ENCODE measurements around the gene RAB31. TPM values are rescaled to one million over a fixed set of nuclear protein-coding genes. Genes with fewer than 3 reads are reported as not detected.

RAB31 gene
- total RNA-seq, 4 donors from 2014 or later = 12.2 to 22.0 (median 15.6) TPM

GRCh38 chr18:9841752-9842151, 133.7 kb downstream of the RAB31 start:
- no peak for DNase-seq (ENCODE audit: low spot score in 2 of 2)
- intact Hi-C loops (cut with DNase I; ENCODE audit: low total_unique reads) = no loop called here
- no peak for TF ChIP-seq POLR2A (IDR thresholded peaks at IDR 0.05)
- TF ChIP-seq, protein P1, sequence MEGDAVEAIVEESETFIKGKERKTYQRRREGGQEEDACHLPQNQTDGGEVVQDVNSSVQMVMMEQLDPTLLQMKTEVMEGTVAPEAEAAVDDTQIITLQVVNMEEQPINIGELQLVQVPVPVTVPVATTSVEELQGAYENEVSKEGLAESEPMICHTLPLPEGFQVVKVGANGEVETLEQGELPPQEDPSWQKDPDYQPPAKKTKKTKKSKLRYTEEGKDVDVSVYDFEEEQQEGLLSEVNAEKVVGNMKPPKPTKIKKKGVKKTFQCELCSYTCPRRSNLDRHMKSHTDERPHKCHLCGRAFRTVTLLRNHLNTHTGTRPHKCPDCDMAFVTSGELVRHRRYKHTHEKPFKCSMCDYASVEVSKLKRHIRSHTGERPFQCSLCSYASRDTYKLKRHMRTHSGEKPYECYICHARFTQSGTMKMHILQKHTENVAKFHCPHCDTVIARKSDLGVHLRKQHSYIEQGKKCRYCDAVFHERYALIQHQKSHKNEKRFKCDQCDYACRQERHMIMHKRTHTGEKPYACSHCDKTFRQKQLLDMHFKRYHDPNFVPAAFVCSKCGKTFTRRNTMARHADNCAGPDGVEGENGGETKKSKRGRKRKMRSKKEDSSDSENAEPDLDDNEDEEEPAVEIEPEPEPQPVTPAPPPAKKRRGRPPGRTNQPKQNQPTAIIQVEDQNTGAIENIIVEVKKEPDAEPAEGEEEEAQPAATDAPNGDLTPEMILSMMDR (IDR thresholded peaks at IDR 0.05) = no peak
- no peak overlapping the region for H3K4me3 ChIP-seq (ENCODE audit: low read depth, poor library complexity, severe bottlenecking)
- WGBS, 2 donors = 73 to 80% methylated on average over 4 of the region's 4 CpGs

- WGBS, 2 donors = 96 to 97% methylated on average over 6 of the region's 6 CpGs
- TF ChIP-seq POLR2A (IDR thresholded peaks at IDR 0.05) = no peak
- TF ChIP-seq, protein P1 (IDR thresholded peaks at IDR 0.05) = no peak
Observed at GRCh38 chr18:9842448-9842847, 134.3 kb downstream of the RAB31 start.

DNA sequence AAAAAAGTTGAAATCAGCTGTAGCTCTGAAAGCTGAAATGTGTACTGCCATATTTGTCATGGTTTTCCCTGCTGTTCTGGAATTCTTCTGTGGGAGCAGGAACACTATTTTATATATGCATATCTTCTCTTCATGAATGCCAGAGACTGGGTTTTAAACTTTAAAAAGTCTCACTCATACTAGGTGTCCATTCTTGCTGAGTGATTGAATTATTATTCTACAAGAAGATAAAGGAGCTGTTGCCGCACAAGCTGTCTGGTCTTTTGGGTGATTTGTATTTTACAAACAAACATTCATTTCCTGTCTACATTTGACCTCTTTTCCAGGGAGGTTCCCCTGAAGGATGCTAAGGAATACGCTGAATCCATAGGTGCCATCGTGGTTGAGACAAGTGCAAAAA, 137.2 kb downstream of the RAB31 start:
- DNase-seq (ENCODE audit: low spot score in 2 of 2) = peak in 1 of 2 donors; percentile 21
- intact Hi-C loops (cut with DNase I; ENCODE audit: low total_unique reads) = no loop called here
- H3K4me3 ChIP-seq (ENCODE audit: low read depth, poor library complexity, severe bottlenecking) = no peak overlapping the region
- TF ChIP-seq, protein P1 (IDR thresholded peaks at IDR 0.05) = no peak
- no peak for TF ChIP-seq POLR2A (IDR thresholded peaks at IDR 0.05)
- 80 to 84% methylated on average over 3 of the region's 3 CpGs for whole genome bisulfite sequencing, 2 donors

More at GRCh38 chr18:9842448-9842847, 134.3 kb downstream of the RAB31 start:
- no peak overlapping the region for H3K4me3 ChIP-seq (ENCODE audit: low read depth, poor library complexity, severe bottlenecking)
- intact Hi-C loops (cut with DNase I; ENCODE audit: low total_unique reads) = no loop called here
- peak in 1 of 2 donors; percentile 70 for DNase-seq (ENCODE audit: low spot score in 2 of 2)

- no peak overlapping the region for H3K4me3 ChIP-seq (ENCODE audit: low read depth, poor library complexity, severe bottlenecking)
- DNase-seq (ENCODE audit: low spot score in 2 of 2) = peak in 1 of 2 donors; percentile 74
- 35 to 46% methylated on average over 10 of the region's 10 CpGs for WGBS, 2 donors
- intact Hi-C loops (cut with DNase I; ENCODE audit: low total_unique reads) = no loop called here
- TF ChIP-seq, protein P1 (IDR thresholded peaks at IDR 0.05) = no peak
- TF ChIP-seq POLR2A (IDR thresholded peaks at IDR 0.05) = no peak
Observed at GRCh38 chr18:9846162-9846925, 138.2 kb downstream of the RAB31 start.

GRCh38 chr18:9848170-9848879, 140.2 kb downstream of the RAB31 start:
- 73 to 76% methylated on average over 5 of the region's 5 CpGs for WGBS, 2 donors
- TF ChIP-seq, protein P1 (IDR thresholded peaks at IDR 0.05) = no peak

More at GRCh38 chr18:9848170-9848879, 140.2 kb downstream of the RAB31 start:
- peak in 1 of 2 donors; percentile 5 for DNase-seq (ENCODE audit: low spot score in 2 of 2)
- intact Hi-C loops (cut with DNase I; ENCODE audit: low total_unique reads) = no loop called here
- no peak overlapping the region for H3K4me3 ChIP-seq (ENCODE audit: low read depth, poor library complexity, severe bottlenecking)

Measured in lower leg skin (tissue), 4 donors.